GM19452 (cell line): ENCODE measurements around the gene ECE1.
"Not testable (repeated sequence)": the region's sequence is repeated elsewhere in the genome, so short reads cannot be mapped to it uniquely, and the experiment has no call there.

Experiments
- ATAC-seq: cut with Tn5 transposase; IDR thresholded peaks from one replicate; pipeline ENCODE4 v1.9.1; 2021; ENCODE audit not compliant: unreplicated experiment

ECE1 gene

DNA sequence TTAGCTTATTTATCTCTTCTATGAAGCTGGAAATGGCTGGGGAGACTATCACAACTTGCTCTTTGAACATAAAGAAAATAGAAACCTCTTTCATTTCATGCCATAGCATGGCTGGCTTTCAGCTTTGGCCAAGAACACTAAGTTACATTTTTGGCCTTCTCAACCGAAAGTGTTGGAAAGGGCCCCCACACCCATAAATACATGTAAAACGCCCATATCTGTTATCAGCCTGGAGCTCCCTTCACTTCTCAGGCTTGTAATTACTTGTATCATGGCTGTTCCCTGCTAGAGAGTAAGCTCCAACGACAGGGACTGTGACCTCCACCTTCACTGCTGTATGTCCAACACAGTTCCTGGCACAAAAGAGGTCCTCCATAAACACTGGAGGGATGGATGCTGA lies 100.8 kb downstream of the ECE1 start:
- no peak for ATAC-seq

DNA sequence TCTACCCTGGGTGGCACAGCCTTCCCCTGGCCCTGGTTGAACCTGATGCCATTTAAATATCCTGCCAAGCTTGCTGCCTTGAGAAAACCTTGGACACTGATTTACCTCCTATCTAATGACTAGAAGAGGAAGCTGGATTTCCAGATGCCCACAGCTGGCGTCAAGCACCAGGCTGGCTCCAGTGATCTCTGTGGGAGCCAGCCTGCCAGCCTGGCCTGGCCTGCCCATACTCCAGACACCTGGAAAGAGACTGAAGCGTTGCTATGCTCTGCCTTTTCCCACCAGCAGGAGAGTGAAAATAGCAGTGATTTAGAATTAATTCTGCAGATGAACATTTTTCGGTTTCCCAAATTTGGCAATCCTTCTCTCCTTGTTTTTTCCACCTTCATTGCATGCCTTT lies 102.0 kb downstream of the ECE1 start:
- ATAC-seq, result no peak

DNA sequence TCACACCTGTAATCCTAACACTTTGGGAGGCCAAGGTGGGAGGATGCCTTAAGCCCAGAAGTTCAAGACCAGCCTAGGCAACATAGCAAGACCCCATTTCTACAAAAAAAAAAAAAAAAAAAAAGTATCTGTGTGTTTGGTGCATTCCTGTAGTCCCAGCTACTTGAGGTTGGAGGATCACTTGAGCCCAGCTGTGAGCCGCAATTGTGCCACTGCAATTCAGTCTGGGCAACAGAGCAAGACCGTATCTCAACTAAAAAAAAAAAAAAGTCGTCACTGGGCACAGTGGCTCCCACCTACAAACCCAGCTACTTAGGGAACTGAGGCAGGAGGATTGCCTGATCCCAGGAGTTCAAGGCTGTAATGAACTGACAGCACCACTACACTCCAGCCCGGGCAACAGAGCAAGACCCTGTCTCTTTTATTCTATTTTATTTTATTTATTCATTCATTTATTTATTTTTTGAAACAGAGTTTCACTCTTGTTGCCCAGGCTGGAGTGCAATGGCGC lies 105.0 kb downstream of the ECE1 start:
- ATAC-seq, result no peak

DNA sequence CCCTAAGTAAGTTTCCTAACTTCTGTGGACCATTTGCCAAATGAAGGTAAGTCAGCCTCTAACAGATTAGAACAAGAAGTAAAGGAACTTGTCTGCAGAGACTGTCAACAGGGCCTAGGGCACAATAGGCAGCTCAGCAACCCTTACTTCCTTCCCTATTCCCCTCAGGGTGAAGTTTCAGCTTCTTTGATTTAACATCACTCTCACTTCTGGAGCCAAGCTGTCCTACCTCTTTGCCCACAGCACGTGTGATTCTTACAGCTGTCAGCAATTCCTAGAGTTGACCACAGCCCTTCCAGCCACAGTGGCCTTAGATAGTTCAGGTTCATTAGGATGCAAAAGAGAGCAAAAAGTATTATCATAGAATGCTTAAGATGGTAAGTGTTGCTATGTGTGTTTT lies 106.0 kb downstream of the ECE1 start:
- ATAC-seq, result no peak

DNA sequence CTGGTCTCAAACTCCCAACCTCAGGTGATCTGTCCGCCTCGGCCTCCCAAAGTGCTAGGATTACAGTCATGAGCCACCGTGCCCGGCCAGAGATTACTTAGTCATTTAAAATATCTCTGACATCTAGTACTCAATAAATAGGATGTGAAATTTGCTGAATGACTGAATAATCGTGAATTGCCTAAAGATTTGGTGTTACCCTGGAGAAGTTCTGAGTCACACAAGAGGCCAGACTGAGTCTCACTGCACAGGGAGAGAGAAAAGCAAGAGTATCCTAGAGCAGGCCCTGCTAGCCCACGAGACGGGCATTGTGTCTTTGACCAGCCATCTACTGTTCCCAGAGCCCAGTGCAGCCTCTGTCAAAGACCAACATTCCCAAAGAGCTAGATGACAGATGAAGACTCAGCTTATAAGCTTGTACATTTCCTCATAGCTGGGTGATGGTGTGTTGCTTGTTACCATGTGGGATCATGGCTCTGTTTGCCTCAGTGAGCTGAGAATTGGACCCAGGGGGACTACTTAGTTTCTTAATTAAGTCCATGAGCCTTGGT lies 108.0 kb downstream of the ECE1 start:
- no peak for ATAC-seq

DNA sequence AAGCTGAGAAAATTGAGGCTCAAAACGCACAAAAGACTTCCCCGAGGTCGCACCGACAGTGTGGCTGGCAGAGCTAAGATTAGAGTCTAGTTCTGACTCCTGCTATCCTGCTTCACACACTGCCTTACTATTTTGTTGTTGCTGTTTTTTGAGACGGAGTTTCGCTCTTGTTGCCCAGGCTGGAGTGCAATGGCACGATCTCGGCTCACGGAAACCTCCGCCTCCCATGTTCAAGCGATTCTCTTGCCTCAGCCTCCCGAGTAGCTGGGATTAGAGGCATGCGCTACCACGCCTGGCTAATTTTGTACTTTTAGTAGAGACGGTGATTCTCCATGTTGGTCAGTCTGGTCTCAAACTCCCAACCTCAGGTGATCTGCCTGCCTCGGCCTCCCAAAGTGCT lies 112.0 kb downstream of the ECE1 start:
- ATAC-seq, result not testable (repeated sequence)

DNA sequence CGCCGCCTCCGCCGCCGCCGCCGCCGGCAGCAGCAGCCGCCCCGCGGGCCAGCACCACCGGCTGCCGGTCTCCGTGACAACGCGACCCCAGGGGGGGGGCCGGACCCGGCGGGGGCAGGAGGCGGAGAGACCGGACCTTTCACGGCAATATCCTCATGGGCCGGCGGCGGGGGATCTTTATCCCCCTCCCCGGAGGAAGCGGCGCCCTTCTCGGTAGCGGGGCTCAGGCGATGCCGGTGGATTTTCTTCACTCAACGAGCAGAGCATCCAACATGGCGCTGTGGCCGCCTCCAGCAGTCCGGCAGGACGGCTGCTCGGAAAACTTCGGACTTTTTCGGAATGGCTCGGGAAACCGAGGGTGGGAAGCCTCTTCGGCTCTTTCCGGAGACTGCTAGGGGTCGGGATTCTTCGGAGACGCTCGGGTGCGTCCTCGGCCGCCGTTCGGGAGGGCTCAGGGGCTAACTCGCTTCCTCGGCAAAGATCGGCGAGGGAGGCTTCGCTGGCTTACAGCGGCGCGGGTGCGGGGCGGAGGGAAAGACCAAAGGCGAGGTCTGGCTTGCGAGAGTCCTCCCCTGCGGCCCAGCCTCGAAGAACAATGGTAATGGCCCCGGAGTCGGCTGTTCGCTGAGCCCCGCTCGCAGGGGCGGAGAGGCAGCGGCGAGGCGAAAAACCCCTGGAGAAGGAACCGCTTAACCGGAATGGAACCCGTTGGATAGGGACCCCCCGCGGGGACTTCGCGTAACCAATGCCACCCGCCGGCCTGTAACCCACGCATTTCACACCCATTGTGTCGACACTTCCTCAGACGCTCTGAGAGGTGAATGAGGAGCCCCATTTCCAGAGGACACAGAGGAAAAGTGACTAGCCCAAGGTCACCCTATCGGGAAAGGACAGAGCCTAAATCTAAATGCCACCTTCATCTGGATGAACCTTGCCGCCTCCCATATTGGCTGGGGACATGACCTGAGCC lies 113.4 kb downstream of the ECE1 start, which contains the start of gene EIF4G3:
TSS of gene EIF4G3 (minus strand) at position 312 of the 970 bp plus-strand sequence. CDS start 174,155 bp downstream, outside the sequence.
- ATAC-seq, result peak; percentile 87

DNA sequence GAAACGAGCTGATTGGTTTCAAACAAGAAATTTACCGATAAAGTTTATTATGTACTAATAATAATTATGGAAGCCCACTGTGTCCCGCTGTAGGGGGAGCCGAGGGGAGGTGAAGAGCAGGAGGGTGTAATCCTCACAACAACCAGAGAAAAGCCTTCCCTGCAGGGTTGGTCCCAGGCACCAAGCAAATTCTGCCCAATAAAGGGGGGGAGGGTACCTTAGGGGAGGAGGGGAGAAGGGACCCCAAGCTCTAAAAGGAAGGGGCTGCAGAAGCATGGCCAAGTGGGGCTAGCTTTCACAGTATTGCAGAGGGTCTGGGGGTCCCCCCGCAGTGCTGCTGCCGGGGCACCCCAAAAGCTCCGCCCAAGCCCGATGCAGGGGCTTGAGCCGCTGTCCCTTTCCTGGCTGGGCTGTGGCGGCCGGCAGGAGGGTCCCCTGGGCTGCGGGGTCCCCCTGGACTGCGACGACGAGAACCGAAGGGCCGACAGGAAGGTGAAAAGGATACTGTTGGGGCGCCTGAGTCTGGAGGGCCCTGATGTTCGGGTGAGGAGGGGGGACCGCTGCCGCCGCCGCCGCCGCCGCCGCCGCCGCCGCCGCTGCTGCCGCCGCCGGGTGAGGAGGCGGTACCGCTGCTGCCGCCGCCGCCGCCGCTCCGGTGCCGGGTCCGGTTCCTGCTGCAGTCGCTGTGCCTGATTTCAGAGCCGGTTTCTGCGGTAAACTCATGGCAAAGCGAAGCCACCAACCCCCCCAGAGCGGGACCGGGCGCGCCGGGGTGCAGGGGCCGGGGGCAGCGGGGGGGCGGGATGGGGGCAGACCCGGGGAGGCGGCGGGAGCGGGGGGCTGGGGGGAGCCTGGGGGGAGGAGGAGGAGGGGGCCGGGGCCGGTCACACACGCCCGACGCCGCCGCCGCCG lies 114.3 kb downstream of the ECE1 start:
- ATAC-seq, result no peak

DNA sequence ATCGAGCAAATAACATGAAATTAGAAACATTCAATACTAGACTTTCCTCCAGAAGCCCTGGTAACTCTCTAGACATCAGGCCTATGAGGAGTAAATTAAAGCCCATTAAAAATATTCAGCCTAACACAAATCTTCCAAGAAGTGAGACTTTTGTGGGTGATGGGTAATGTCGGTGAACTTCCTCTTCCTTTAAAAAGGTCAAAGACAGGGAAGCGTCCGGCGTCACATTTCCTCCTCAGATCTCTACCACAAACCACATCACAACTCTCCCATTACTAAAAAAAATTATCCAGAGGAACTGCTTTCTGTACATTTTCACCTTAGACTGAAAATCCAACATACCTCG lies 115.0 kb downstream of the ECE1 start:
- ATAC-seq, result no peak

DNA sequence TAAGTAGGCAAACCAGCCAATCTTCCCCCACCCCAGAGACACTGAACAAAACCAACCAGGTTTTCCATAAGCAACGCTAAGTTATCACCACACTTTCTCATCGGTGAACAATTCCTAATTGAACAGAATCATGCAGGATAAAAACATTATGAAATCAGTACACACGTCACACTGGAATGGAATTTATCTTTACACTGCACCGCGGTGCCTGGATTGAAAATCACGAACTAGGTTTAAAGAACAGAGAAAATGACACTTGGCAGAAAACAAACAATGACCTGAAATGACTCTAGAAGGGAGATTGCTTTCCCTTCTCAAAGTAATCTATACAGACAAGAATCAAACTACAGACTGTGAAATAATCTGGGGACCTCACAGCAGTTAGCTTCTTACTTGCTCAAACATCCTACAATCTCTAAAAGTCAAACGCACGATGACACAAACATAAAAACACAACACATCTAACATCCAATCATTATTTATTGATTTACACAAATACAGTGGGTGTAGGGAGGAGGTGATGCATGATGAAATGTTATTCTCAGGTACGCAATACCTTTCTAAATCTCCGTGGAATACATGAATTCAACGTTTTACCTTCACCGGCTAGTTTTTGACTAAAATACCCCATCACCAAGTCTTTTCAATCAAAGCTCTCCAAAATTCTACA lies 115.5 kb downstream of the ECE1 start:
- no peak for ATAC-seq

DNA sequence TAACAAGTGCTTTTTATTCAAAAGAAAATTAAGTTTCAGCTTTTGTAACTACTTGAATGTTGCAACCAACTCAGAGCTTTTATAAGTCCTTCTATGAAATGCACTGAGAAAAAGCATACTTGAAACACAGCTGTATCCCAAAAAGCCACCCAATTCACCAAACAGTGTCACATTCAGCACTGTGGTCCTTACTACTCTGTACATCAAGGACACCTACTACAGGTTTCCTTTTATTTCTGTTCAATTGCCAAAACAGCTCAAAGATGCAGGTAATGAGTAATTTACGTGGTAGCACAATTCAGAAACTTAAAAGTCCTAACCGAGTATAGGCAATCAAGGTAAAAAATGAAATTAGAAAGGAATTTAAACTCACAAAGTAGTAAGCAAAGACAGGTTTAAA lies 116.0 kb downstream of the ECE1 start:
- ATAC-seq, result no peak

DNA sequence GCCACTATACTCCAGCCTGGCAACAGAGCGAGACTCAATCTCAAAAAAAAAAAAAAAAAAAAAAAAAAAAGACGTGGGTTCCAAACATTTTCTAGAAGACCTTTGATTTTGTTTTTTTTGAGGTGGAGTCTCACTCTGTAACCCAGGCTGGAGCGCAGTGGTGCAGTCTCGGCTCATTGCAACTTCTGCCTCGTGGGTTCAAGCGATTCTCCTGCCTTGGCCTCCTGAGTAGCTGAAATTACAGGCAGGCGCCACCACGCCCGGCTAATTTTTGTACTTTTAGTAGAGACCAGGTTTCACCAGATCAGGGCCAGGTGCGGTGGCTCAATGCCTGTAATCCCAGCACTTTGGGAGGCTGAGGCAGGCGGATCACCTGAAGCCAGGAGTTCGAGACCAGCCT lies 117.2 kb downstream of the ECE1 start:
- ATAC-seq, result not testable (repeated sequence)

DNA sequence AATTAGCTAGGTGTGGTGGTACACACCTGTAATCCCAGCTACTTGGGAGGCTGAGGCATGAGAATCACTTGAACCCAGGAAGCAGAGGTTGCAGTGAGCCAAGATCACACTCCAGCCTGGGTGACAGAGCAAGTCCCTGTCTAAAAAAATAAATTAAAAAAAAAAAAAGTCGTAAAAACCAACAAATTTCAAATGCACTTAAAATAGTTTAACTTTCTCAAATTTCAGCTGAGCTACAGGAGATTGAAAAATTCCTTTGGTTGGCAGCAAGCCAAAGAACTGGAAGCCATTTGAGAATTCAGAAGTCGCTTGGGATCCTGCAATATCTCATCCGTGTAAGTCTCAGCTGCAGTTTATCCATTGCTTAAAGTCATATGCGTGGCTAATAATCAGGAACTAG lies 119.4 kb downstream of the ECE1 start:
- not testable (repeated sequence) for ATAC-seq

DNA sequence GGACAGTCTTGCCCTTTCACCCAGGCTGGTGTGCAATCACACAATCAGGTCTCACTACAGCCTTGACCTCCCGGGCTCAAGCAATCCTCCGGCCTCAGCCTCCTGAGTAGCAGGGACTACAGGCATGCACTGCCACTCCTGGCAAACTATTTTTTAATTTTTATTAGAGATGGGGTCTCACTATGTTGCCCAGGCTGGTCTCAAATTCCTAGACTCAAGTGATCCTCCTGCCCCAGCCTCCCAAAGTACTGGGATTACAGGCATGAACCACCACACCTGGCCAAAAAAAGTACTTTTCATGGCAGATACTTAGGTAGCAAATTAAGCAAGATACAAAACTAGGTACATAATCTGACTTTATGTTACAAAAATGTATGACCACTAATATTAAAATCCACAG lies 121.8 kb downstream of the ECE1 start:
- ATAC-seq, result no peak
